ENCODE measurements around the gene RNF208.

The RNF208 gene

GRCh38 chr9:137191691-137192447 lies 30.2 kb downstream of the RNF208 start:
- no peak for DNase-seq (ENCODE audit: low read depth)

GRCh38 chr9:137191245-137191644 lies 30.8 kb downstream of the RNF208 start:
- no peak for DNase-seq (ENCODE audit: low read depth)

DNA sequence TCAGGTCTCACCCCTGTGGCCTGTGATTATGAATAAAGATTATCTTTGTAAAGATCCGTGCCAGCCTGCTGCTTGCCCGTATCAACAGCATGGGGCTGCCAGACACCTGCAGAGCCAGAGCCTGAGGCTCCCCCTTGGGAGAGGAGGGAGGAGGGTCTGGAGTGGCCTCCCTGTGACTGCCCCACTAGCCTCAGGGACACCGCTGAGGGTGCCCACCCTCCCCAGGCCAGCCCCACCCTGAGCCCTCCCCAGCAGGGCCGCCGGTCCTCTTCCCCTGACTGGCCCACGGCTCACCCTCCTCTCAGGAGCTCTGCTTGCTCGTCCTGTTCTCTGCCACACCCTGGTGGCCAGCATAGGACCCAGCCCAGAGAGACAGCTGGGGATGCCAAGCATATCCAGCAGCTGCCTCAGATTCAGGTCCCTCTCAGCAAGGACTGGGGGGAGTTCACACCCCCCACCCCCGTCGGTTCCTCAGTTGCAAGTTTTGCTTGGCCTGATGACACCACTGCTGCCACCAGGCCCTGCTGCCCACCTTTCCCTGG lies 31.7 kb downstream of the RNF208 start:
- DNase-seq (ENCODE audit: low read depth) = no peak

DNA sequence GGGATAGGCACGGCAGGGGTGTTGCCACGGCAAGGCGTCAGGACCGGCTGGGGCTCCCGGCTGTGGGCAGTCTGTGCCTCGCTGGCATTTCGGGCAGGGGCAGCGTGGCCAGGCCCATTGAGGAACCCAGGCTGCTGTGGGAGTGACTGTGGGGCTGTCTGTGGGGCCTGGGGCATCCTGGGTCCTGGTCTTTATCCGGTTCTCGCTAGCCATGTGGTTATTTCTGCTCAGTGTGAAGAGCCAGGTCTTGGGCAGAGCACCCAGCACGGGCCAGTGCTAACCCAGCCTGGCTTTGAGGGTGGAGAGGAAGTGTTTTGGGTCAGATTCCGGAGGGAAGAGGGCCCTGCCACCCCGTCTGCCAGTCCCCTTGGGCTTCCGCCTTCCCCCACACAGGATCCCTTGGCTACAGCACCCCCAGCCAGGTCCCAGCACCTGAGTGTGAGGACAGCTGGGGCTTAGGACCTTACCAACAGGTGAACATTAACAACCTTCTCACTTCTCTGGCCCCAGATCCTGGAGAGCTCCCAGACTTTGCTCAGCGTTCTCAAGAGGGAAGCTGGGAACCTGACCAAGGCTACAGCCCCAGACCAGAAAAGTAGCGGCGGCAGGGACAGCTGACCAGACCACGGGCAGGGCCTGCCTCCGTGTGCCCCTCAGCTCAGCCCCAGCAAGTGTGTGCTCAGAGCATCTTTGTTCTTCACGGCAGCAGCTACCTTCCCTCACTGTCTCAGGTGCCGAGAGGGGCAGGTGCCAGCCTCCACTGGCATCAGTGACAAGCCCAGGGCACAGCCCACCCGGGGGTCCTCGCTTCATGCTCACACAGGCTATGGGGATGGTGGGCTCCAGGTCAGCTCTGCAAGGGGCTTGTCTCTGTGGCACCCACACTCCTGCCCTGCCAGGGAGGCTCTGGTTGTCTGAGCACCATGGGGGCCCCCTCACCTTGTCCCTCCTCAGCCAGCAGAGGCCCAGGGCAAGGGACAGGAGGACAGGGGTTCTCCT lies 32.4 kb downstream of the RNF208 start:
- no peak for DNase-seq (ENCODE audit: low read depth)

- peak; percentile 91 for DNase-seq (ENCODE audit: low read depth)
Measured at GRCh38 chr9:137188490-137189296, 33.3 kb downstream of the RNF208 start, which contains the start of the genes ANAPC2 and SSNA1. ANAPC2 (minus strand) TSS chr9:137188560; CDS start chr9:137188532, 28 bp downstream. SSNA1 (plus strand) TSS chr9:137188676; CDS start chr9:137188727, 51 bp downstream.

- DNase-seq (ENCODE audit: low read depth) = no peak
Measured at GRCh38 chr9:137188086-137188489, 34.0 kb downstream of the RNF208 start.

DNA sequence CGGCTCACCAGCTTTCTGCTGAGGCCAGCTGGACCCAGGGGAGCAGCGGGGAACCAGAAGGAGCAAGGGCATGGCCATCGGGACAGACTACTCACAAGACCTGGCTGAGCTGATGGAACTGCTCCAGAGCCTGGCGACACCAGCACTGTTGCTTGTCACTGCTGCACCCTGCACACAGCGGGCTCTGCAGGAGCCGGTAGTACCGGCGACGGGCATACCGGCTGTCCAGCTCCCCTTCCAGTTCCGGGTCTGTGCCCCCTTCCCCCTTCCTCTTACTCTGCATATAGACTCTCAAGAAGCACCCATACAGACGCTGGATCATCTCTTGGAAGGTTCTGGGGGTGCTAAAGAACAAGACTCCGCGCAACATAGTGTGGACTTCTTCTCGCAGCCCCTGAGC lies 34.7 kb downstream of the RNF208 start:
- DNase-seq (ENCODE audit: low read depth) = no peak

DNA sequence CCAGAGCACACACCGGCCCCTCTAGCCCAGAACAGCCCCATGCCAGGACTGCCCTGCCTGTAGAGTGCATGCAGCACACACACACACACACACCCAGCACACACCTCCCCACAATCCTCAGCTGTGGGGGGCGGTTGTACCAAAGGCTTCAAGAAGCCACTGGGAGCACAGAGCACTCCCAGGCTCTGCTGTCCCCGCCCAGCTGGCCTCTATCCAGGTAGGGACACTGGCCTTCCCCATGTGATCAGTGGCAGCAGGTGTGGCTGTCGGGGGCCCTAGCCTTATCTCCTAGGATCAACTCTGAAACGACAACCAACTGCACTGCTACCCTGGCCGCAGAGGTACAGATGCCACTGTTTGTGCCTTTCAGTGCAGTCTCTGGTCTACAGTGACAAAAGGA lies 35.7 kb downstream of the RNF208 start:
- DNase-seq (ENCODE audit: low read depth) = no peak

- DNase-seq (ENCODE audit: low read depth) = no peak
Measured at GRCh38 chr9:137185921-137186320, 36.1 kb downstream of the RNF208 start.

DNA sequence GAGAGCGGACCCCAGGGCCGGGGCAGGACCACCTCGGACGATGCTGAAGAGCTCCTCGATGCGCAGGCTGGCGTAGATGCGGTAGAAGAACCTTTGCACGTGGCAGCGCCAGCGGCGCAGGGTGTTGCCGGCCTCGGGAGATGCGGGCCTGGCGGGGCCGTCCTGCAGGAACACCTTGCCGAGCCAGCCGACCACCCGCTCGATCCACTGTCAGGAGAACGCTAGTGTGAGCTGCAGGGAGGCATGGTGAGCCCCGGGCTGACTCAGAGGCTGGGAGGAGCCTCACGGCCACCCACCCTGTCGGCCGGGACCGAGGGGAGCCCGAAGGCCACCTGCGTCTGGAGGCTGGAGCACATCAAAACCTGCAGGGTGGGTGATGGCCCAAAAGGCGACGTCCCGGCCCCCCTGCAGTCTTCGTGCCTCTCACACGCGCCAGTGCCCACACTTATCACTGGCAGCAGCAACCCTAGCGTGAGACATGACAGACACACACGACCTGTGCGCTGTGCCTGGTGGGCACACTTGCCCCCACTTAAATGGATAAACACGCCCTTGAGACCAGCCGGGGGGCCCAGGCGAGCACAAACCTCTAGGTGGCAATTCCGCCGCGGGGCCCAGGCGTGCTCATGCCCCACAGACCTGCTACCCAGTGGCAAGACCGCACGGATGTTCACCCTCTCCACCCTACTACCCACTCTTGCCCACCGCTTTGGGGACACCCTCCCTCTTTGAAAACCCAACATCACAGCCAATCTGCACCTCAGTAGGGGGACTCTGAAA lies 37.0 kb downstream of the RNF208 start:
- DNase-seq (ENCODE audit: low read depth) = no peak

DNA sequence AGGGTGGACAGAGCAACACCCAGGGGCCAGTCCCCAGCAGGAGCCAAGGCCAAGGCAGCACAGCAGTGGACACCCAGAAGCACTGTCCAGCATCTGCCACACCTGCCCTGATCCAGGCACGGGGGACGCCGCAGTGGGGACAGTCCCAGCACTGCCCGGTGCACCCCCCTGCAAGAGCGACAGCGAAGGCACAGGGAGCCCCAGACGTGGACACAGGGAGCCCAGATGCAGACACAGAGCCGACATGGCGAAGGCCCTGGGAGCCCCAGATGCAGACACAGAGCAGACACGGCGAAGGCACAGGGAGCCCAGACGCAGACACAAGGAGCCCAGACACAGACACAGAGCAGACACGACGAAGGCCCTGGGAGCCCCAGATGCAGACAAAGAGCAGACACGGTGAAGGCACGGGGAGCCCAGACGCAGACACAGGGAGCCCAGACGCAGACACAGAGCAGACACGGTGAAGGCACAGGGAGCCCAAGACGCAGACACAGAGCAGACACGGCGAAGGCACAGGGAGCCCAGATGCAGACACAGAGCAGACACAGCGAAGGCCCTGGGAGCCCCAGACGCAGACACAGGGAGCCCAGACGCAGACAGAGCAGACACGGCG lies 38.0 kb downstream of the RNF208 start:
- no peak for DNase-seq (ENCODE audit: low read depth)

GRCh38 chr9:137182836-137183235 lies 39.2 kb downstream of the RNF208 start:
- no peak for DNase-seq (ENCODE audit: low read depth)

- DNase-seq (ENCODE audit: low read depth) = no peak
Measured at GRCh38 chr9:137181680-137182079, 40.4 kb downstream of the RNF208 start.

DNA sequence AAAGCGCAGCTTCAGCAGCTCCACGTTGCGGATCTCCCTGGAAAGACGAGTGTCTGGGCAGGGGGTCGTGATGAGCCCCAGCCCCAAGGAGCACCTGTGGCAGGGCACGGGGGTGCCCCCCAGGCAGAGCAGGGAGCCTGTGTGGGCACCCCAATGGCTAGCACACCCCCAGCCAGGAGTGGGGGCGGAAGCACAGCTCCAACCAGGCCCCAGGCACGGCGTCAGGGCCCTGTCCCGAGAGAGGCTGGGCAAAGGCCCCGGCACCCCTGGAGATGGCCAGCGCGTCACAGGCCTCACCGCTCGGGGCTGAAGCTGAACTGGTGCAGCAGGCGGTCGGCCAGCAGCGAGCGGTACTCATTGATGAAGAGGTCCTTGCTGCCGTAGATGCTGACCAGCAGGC lies 41.5 kb downstream of the RNF208 start:
- no peak for DNase-seq (ENCODE audit: low read depth)

- DNase-seq (ENCODE audit: low read depth) = no peak
Measured at GRCh38 chr9:137179761-137180160, 42.3 kb downstream of the RNF208 start.

GRCh38 chr9:137178939-137179630 lies 43.0 kb downstream of the RNF208 start:
- DNase-seq (ENCODE audit: low read depth) = no peak

DNA sequence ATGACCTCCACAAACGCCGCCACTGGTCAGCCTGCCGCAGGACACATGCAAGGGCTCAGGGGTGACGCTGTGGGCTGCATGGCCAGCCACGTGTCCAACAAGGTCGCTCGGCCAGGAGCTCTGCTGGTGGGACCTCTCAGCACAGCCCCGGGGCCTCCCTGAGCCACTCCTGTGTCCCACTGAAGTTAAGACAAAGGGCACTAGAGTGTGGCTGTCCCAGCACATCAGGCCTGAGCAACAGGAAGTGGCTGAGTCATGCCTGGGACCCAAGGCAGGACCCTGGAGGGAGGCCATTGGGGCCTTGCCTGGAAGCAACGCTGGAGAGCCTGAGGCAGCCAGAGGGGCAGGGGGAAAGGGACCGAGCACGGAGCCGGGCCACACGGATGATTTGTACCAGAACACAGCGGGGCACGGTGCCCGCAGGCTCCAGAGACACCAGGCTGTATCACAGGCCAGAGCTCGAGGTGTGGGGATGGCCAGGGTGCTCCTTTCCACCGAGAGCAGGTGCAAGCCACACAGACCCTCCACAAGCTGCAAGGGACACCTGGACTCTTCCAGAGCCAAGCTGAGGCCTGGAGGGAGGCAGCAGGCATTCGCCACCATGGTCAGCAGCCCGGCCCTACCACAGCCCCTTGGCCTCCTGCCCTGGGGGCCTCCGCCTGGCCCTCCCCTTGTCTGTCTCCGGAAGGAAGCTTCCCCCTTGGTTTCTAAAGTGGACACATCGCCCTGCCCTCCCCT lies 43.7 kb downstream of the RNF208 start:
- DNase-seq (ENCODE audit: low read depth) = no peak

DNA sequence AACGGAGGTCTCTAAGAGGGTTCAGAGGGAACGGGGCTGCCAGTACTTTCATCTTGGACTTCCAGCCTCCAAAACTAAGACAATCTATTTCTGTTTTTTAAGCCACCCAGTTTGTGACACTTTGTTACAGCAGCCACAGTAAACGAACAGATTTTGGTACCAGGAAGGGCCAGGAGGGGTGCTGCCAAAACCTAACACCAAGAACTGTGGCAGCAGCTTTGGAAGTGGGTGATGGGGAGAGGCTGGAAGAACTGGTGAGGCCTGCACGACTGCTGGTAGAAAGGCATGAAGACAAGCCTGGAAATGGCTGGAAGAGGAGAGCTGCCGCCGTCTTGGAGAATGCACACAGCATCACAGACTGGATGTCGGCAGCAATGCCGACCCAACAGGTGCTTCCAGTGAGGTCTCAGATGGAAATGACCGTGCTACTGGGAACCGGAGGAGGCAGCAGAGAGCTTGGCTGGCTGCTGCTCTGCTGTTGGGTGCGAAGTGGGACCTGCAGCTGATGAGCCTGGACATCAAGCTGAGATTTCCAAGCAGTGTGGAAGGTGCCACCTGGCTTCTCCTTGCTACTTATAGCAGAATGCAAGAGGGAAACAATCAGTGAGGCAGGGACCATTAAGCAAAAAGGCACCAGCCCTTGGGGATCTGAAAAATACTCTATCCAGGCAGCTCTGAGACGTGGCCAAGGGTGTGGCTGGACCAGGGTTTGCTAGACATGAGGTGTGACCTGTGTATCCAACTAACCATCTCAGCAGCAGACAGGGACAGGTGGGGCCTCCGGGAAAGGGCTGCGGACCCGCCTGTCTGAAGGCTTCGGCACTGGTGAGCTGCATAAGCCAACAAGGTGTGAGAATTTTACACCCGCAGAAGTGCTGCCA lies 45.5 kb downstream of the RNF208 start:
- DNase-seq (ENCODE audit: low read depth) = no peak
